H9 (cell line): ENCODE data around the gene PRDM13. TPM values are rescaled to one million over a fixed set of nuclear protein-coding genes. Genes with fewer than 3 reads are reported as not detected.
A peak's percentile ranks its signal among the peaks of the same experiment; 100 is the strongest.

Experiments
- DNase-seq: peaks from one replicate; pipeline ENCODE4 v3.0.0-alpha.2; 2017
- H2AFZ ChIP-seq: one replicate; pipeline ENCODE4 v1.6.1; 2013; ENCODE audit warnings: mild to moderate bottlenecking, low read length, control low read depth, moderate library complexity
- H2AK5ac ChIP-seq: 2 replicates; pipeline ENCODE4 v1.6.1; 2013; ENCODE audit warnings: low read length, control low read depth, mixed read lengths; ENCODE audit not compliant: insufficient read length
- H2BK120ac ChIP-seq: one replicate; pipeline ENCODE4 v1.6.1; 2013; ENCODE audit warnings: low read depth, mild to moderate bottlenecking, low read length, control low read depth, inconsistent platforms; ENCODE audit not compliant: poor library complexity, severe bottlenecking
- H2BK12ac ChIP-seq: 2 replicates; pipeline ENCODE4 v1.6.1; 2013; ENCODE audit warnings: low read length, control low read depth, mixed read lengths, low read depth; ENCODE audit not compliant: insufficient read length
- H2BK15ac ChIP-seq: 2 replicates; pipeline ENCODE4 v1.6.1; 2013; ENCODE audit warnings: low read depth, low read length, control low read depth
- H2BK20ac ChIP-seq: one replicate; pipeline ENCODE4 v1.6.1; 2013; ENCODE audit warnings: low read depth, mild to moderate bottlenecking, low read length, control low read depth, inconsistent platforms; ENCODE audit not compliant: poor library complexity, severe bottlenecking
- H2BK5ac ChIP-seq: 2 replicates; pipeline ENCODE4 v1.6.1; 2013; ENCODE audit warnings: low read length, control low read depth, mixed read lengths; ENCODE audit not compliant: insufficient read length
- H3K14ac ChIP-seq: 2 replicates; pipeline ENCODE4 v1.6.1; 2013; ENCODE audit warnings: low read length, control low read depth; ENCODE audit not compliant: insufficient read depth
- H3K18ac ChIP-seq: 2 replicates; pipeline ENCODE4 v1.6.1; 2013; ENCODE audit warnings: low read depth, mild to moderate bottlenecking, mixed read lengths, low read length, control low read depth; ENCODE audit not compliant: insufficient read length
- H3K23ac ChIP-seq: 2 replicates; pipeline ENCODE4 v1.6.1; 2013; ENCODE audit warnings: low read length, control low read depth, mixed read lengths, low read depth; ENCODE audit not compliant: insufficient read length
- H3K23me2 ChIP-seq: 2 replicates; pipeline ENCODE4 v1.6.1; 2013; ENCODE audit warnings: low read depth, mild to moderate bottlenecking, mixed read lengths, low read length, control low read depth; ENCODE audit not compliant: insufficient read length, poor library complexity, severe bottlenecking
- H3K27ac ChIP-seq: 2 replicates; pipeline ENCODE4 v1.5.1; 2013; ENCODE audit warnings: low read length, control low read depth, mixed read lengths, low read depth; ENCODE audit not compliant: insufficient read length
- H3K27me3 ChIP-seq: 2 replicates; pipeline ENCODE4 v1.6.1; 2013; ENCODE audit warnings: low read length, control low read depth, inconsistent platforms; ENCODE audit not compliant: insufficient read depth
- H3K4ac ChIP-seq: 2 replicates; pipeline ENCODE4 v1.6.1; 2013; ENCODE audit warnings: low read depth, mild to moderate bottlenecking, control low read depth, inconsistent platforms, low read length, moderate library complexity
- H3K4me1 ChIP-seq: 2 replicates; pipeline ENCODE4 v1.6.1; 2013; ENCODE audit warnings: low read length, control low read depth, inconsistent platforms; ENCODE audit not compliant: insufficient read depth
- H3K4me2 ChIP-seq: 2 replicates; pipeline ENCODE4 v1.6.1; 2013; ENCODE audit warnings: low read length, control low read depth, mixed read lengths; ENCODE audit not compliant: insufficient read length, insufficient read depth
- H3K56ac ChIP-seq: 2 replicates; pipeline ENCODE4 v1.6.1; 2013; ENCODE audit warnings: low read depth, mild to moderate bottlenecking, mixed read lengths, low read length, control low read depth; ENCODE audit not compliant: insufficient read length
- H3K79me1 ChIP-seq: 2 replicates; pipeline ENCODE4 v1.6.1; 2013; ENCODE audit warnings: low read depth, mild to moderate bottlenecking, moderate library complexity, low read length, control low read depth, inconsistent platforms; ENCODE audit not compliant: insufficient read depth, poor library complexity, severe bottlenecking
- H3K79me2 ChIP-seq: 2 replicates; pipeline ENCODE4 v1.6.1; 2013; ENCODE audit warnings: low read length, control low read depth, inconsistent platforms; ENCODE audit not compliant: insufficient read depth
- H3K9ac ChIP-seq: 2 replicates; pipeline ENCODE4 v1.6.1; 2013; ENCODE audit warnings: low read length, control low read depth, mixed read lengths; ENCODE audit not compliant: insufficient read length; ENCODE audit errors: extremely low read depth
- H3K9me3 ChIP-seq: one replicate; pipeline ENCODE4 v1.6.1; 2013; ENCODE audit warnings: low read depth, low read length, inconsistent platforms; ENCODE audit not compliant: control insufficient read depth
- H3T11ph ChIP-seq: one replicate; pipeline ENCODE4 v1.6.1; 2013; ENCODE audit warnings: mild to moderate bottlenecking, low read length, control low read depth, inconsistent platforms
- H4K20me1 ChIP-seq: one replicate; pipeline ENCODE4 v1.6.1; 2013; ENCODE audit not compliant: control insufficient read depth, insufficient read length, insufficient read depth
- H4K5ac ChIP-seq: 2 replicates; pipeline ENCODE4 v1.6.1; 2013; ENCODE audit warnings: low read depth, mild to moderate bottlenecking, mixed read lengths, low read length, control low read depth; ENCODE audit not compliant: insufficient read length
- H4K8ac ChIP-seq: replicated peaks from 2 replicates; pipeline ENCODE4 v1.6.1; 2013; ENCODE audit warnings: low read length, control low read depth, mixed read lengths, low read depth; ENCODE audit not compliant: insufficient read length
- H4K91ac ChIP-seq: 2 replicates; pipeline ENCODE4 v1.6.1; 2013; ENCODE audit warnings: low read depth, mild to moderate bottlenecking, moderate library complexity, mixed read lengths, low read length, control low read depth; ENCODE audit not compliant: insufficient read length
- H3K27ac Mint-ChIP-seq, 3 experiments: 2 replicates in 2 of 3; 3 replicates in 1 of 3; pipeline ENCODE4 v1.8.0; 2020 to 2021; ENCODE audit warnings: mixed read lengths in 3 of 3, mild to moderate bottlenecking in 1 of 3, moderate library complexity in 1 of 3
- H3K27me3 Mint-ChIP-seq: 2 replicates; pipeline ENCODE4 v1.8.0; 2021; ENCODE audit warnings: low read depth, mild to moderate bottlenecking, moderate library complexity, mixed read lengths
- H3K36me3 Mint-ChIP-seq, 3 experiments: 2 replicates in 2 of 3; 3 replicates in 1 of 3; pipeline ENCODE4 v1.8.0; 2020 to 2021; ENCODE audit warnings: low read depth in 3 of 3, mixed read lengths in 3 of 3; ENCODE audit not compliant: insufficient read depth in 1 of 3
- H3K4me1 Mint-ChIP-seq, 2 experiments: 2 replicates each; pipeline ENCODE4 v1.8.0; 2020; ENCODE audit warnings: mixed read lengths in 2 of 2
- H3K4me3 Mint-ChIP-seq, 2 experiments: 2 replicates in 1 of 2; 3 replicates in 1 of 2; pipeline ENCODE4 v1.8.0; 2020 to 2021; ENCODE audit warnings: mild to moderate bottlenecking in 2 of 2, mixed read lengths in 2 of 2, moderate library complexity in 1 of 2
- H3K9me3 Mint-ChIP-seq, 2 experiments: 2 replicates in 1 of 2; 3 replicates in 1 of 2; pipeline ENCODE4 v1.8.0; 2020; ENCODE audit warnings: mild to moderate bottlenecking in 2 of 2, mixed read lengths in 2 of 2, moderate library complexity in 1 of 2
- WGBS: extraction: QIAGEN DNeasy Blood & Tissue Kit; methylation state at CpG from one replicate; pipeline ENCODE4 v1.1.7; 2013; ENCODE audit warnings: missing lambda C conversion rate, low lambda C conversion rate, mixed read lengths; ENCODE audit not compliant: insufficient read length; ENCODE audit errors: extremely low coverage; 5-methylcytosine and 5-hydroxymethylcytosine counted together
- total RNA-seq: library from RNA; stranded (reverse); gene quantifications from 2 replicates; pipeline ENCODE4 v1.2.1, GENCODE V29; 2021
- TF ChIP-seq, protein P1 (sequence below): fragments of 200-600 bp; sonication (generic); conservative IDR thresholded peaks from 3 replicates; pipeline ENCODE4 v1.8.0; 2021; ENCODE audit warnings: antibody characterized with exemption, mild to moderate bottlenecking

The PRDM13 gene
- total RNA-seq, 1 experiment from 2014 or later: not detected

GRCh38 chr6:99608059-99608885 lies 1.6 kb downstream of the PRDM13 start:
- Histone ChIP-seq H3K27me3 (peaks cover 94% of the 10 kb centered on the region), H2BK15ac (no peak overlapping the region), H2AFZ (no peak overlapping the region), H4K5ac (no peak overlapping the region), H3K27ac (no peak overlapping the region), H4K91ac (no peak overlapping the region), H3K23ac (no peak overlapping the region), H4K20me1 (no peaks in the 10 kb centered on the region), H2BK5ac (no peak overlapping the region), H3K4me2 (peak overlapping the region; percentile 28), H3T11ph (no peak overlapping the region), H3K14ac (no peak overlapping the region), H3K9ac (no peak overlapping the region), H3K4me1 (no peaks in the 10 kb centered on the region), H3K79me1 (no peaks in the 10 kb centered on the region), H3K56ac (no peak overlapping the region), H3K23me2 (no peaks in the 10 kb centered on the region), H2BK12ac (no peak overlapping the region), H4K8ac (no peak overlapping the region), H2AK5ac (no peak overlapping the region), H3K79me2 (no peaks in the 10 kb centered on the region), H3K9me3 (no peaks in the 10 kb centered on the region), H3K18ac (no peak overlapping the region), H2BK20ac (no peak overlapping the region), H2BK120ac (no peak overlapping the region), H3K4ac (no peak overlapping the region)
- WGBS: no CpG with 5 or more reads among the region's 29 CpGs
- peaks cover 100% of the 10 kb centered on the region for H3K27me3 Mint-ChIP-seq
- peaks cover 27 to 59% of the 10 kb centered on the region in 2 experiments for H3K4me1 Mint-ChIP-seq
- TF ChIP-seq, protein P1, sequence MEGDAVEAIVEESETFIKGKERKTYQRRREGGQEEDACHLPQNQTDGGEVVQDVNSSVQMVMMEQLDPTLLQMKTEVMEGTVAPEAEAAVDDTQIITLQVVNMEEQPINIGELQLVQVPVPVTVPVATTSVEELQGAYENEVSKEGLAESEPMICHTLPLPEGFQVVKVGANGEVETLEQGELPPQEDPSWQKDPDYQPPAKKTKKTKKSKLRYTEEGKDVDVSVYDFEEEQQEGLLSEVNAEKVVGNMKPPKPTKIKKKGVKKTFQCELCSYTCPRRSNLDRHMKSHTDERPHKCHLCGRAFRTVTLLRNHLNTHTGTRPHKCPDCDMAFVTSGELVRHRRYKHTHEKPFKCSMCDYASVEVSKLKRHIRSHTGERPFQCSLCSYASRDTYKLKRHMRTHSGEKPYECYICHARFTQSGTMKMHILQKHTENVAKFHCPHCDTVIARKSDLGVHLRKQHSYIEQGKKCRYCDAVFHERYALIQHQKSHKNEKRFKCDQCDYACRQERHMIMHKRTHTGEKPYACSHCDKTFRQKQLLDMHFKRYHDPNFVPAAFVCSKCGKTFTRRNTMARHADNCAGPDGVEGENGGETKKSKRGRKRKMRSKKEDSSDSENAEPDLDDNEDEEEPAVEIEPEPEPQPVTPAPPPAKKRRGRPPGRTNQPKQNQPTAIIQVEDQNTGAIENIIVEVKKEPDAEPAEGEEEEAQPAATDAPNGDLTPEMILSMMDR: no peak
- peaks cover 0 to 3% of the 10 kb centered on the region in 2 experiments; a peak in 2 of 5 replicates for H3K9me3 Mint-ChIP-seq
- H3K4me3 Mint-ChIP-seq: peak overlapping the region in 1 of 2 experiments; percentile 66; a peak in 3 of 5 replicates
- H3K27ac Mint-ChIP-seq: no peak overlapping the region
- no peak for DNase-seq
- H3K36me3 Mint-ChIP-seq: no peaks in the 10 kb centered on the region
